ENCODE measurements around the gene ZBTB18.

- no peak for TF ChIP-seq POLR2AphosphoS5 (IDR thresholded peaks at IDR 0.05; ENCODE audit: low read depth)
- no peak for TF ChIP-seq CTCF (IDR thresholded peaks at IDR 0.05; ENCODE audit: insufficient read depth, low read length)
- no peak for TF ChIP-seq REST (IDR thresholded peaks at IDR 0.05; ENCODE audit: insufficient replicate concordance, low read depth)
- TF ChIP-seq GABPA (IDR thresholded peaks at IDR 0.05; ENCODE audit: low read depth) = no peak
These were observed 39.3 kb upstream of the ZBTB18 start for GRCh38 chr1:244011786-244012185.
